T-helper 22 cell (primary cell): ENCODE results near the gene ATP2A2.
"Not testable (repeated sequence)": the region's sequence is repeated elsewhere in the genome, so short reads cannot be mapped to it uniquely, and the experiment has no call there.

Experiments
- DNase-seq: peaks from one replicate; pipeline ENCODE4 v3.0.0-alpha.2; 2020; ENCODE audit warnings: low read depth

ATP2A2 gene

DNA sequence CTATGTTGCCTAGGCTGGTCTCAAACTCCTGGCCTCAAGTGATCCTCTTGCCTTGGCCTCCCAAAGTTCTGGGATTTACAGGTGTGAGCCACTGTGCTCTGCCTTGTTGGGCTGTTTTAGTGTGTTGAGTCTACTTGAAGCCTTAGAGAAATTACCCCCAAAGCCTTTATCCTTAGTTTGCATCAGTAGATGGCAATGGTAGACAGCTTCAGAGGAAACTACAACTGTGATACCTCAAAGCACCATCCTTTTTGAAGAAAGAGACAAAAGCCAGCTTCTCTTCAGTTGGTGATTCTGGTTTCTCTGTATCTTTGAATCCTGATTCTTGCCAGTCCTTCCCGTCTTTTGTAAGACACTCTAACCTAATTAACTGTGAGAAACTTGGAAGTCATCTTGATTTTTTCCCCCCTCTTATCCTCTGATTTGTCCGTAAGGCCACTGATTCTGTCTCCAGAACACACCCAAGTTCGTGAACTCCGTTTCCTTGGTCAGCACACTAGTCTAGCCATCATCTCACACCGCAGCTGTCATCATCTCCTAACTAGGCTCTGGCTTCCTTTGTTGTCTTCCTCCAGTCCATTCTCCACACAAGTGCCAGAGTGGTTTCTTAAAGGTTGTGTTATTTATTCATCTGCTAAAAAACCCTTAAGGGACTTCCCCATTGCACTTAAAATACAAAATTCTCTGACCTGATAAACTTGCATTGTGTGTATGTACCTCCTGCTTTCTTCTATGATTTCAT, 20.2 kb downstream of the ATP2A2 start:
- no peak for DNase-seq

DNA sequence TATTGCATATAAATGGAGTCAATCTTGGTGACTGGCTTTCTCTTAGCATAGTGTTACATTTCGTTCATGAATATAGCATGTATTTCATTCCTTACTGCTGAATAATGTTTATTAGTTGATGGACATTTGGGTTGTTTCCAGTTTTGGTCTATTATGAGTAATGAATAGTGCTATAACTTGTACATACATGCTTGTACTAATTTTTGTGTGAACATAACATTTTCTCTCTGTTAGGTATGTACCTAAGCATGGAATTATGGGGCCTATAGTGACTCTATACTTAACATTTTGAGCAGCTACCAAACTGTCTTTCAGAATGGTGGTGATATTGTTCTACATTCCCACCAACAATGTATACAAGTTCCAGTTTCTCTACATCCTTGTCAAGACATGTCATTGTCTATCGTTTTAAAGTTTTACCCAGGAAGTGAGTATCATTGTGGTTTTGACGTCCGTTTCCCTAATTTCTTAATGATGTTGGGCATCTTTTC, 23.1 kb downstream of the ATP2A2 start:
- DNase-seq = no peak

DNA sequence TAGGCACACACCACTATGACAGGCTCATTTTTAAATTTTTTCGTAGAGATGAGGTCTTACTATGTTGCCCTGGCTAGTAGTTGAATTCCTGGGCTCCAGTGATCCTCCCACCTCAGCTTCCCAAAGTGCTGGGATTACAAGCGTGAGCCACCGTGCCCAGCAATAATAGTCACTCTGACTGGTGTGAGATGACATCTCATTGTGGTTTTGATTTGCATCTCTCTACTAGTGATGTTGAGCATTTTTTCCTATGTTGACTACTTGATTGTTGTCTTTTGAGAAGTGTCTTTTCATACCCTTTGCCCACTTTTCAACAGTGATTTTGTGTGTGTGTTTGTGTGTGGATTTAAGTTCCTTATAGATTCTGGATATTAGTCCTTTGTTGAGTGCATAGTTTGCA, 26.3 kb downstream of the ATP2A2 start:
- no peak for DNase-seq

DNA sequence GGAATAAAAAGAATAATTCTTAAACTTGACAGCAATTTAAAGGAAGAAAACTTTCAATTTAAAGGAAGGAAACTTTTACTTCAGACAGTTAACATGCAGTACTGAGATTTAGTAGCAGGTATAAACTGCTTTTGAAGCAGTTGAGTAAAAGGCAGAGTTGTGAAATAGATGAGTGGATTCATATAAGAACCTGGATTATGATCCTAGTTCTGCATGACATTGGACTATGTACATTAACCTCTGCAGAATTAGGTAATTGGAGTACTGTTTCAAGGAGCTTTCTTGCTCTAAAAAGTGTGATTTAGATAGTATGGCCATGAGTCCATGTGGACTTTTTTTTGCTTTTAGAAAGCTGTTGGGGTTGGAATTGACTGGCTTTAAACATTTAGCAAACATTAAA, 29.7 kb downstream of the ATP2A2 start:
- DNase-seq = no peak

DNA sequence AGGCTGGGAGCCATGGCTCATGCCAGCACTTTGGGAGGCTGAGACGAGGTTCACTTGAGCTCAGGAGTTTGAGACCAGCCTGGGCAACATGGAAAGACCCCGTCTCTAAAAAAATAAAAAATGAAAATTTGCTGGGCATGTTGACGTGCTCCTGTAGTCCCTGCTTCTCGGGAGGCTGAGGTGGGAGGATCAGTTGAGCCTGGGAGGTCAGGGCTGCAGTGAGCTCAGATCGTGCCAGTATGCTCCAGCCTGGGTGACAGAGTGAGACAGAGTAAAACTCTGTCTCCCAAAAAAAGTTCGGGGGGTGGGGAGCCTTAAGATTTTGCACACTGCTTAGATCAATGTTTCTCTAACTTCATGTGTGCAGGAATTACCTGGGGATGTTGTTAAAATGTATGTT, 30.9 kb downstream of the ATP2A2 start:
- DNase-seq = no peak

DNA sequence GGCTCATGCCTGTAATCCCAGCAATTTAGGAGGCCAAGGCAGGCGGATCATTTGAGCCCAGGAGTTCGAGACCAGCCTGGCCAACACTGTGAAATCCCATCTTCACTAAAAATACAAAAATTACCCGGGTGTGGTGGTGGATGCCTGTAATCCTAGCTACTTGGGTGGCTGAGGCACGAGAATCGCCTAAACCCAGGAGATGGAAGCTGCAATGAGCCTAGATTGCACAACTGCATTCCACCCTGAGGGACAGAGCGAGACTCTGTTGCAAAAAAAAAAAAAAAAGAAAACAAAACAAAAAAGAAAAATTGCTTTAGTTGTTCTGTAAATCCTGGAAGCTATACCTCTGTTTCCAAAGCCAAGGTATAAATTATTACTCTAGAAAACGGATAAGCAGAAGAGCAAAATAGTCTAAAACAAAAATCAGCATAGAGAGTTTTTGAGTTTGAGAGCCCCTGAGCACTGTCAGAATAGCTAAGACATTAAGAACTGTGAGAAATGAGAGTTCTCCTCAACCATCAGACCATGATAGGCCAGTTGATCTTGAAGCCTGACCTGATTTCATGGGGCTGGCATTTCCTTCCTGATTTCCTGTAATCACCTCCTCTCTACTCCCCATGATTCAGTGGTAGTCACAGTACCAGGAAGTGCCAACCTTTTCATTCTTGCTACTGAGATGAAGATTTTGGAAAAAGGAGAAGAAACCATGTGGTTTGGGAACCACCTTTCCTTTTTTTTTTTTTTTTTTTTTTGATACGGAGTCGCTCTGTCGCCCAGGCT, 31.7 kb downstream of the ATP2A2 start:
- peak; percentile 2 for DNase-seq

DNA sequence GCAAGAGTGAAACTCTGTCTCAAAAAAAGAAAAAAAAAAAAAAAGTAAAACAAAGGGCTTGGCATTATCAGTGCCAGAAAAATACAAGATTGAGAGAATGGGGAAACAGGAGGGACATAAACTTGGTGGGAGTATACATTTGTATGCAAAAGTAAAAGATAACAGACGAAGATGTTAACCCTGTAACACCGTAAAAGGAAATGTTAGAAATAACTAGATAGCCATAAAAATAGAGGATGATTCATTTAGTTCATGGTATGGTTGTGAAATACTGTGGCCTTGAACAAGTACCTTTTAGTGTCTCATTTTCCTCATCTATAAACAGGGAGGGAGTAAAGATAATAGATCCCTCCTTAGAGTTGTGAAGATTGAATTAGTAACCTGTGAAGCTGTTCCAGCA, 33.3 kb downstream of the ATP2A2 start:
- no peak for DNase-seq

DNA sequence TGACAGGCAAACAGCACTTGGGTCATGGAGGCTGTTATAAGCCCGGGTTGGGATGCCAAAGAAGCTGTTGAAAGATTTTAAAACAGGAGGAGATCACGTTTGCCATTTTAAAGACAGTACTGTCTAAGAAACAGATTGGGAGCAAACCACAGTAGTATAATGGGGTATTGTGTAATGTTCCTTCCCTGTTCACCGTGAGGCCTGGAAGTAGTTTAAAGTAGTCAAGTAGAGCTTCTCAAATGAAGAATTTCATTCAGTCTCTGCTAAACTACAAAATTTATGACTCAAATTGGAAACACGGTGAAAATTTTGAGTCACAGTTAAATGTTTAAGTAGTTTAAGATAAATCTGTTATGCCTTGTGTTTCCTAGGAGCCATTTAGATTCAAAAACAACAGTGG, 35.8 kb downstream of the ATP2A2 start:
- no peak for DNase-seq

DNA sequence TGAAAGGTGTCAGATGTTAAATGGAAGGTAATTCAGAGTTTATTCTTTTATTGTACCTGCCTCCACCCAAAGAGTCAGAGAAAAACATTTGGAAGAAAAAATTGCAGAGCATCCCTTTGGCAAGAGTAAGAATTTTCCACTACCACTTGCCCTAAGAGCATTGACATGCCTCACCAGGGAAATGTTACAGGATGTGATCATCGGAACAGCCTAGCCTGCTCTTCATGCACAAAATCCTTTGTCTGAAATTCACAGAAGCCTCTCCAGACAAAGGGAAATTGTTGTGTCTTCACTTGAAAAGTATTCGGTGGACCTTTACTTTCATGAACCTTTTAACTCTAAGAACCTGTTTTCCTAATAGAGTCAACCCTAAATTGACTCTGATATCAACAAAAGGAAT, 36.9 kb downstream of the ATP2A2 start:
- DNase-seq = no peak

DNA sequence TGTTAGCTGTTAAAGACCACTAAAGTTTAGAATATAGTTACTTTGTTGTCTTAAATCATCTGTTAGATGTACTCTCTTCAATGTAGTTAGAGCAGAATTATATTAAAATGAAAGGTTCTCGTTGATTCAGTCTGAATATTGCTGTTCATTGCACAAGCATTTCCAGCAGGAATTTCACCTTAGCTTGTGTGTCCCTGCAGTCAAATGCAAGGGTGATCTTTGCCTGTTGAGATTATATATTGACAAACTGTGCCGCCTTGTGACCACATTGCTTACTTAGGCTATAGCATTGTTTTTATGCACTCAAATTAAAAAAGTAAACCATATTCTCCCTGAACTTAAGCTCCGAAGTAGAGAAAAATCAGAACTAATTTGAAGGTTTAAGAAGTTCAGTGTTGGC, 39.5 kb downstream of the ATP2A2 start:
- DNase-seq = no peak

DNA sequence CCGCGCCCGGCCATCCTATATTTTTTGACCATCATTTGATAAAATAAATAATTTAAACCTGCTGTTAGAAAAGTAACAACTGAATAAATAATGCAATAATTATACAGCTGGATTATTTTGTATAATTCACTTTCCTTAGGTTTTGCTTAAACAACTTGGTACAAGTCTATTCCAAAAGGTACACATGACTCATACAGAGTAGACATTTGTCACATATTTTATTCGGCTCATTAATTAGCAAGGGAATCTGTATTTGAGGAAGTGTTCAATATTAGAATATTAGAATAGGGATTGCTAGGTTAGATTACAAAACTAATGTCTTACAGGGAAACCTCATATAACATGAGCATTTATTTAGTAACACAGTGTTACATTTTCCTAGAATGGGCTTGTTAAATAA, 48.7 kb downstream of the ATP2A2 start:
- no peak for DNase-seq

DNA sequence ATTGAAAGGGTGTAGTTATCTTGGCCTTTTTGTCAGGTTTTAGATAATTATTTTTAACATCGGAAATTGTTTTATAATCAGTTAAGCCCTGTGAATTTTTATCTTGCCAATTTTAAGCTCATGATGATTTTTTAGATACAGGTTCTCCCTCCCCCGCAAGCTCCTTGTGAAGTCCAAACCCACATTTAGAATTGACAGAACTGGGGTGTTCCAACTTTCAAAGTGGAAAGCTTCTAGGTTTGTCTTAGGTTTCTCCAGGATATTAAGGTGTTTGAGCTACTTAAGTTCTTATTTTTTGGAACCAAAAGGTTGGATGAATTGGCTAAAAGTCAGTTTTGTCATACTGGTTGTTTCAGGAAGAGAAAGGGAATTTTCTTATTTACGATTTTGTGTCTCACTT, 49.1 kb downstream of the ATP2A2 start:
- DNase-seq = no peak

DNA sequence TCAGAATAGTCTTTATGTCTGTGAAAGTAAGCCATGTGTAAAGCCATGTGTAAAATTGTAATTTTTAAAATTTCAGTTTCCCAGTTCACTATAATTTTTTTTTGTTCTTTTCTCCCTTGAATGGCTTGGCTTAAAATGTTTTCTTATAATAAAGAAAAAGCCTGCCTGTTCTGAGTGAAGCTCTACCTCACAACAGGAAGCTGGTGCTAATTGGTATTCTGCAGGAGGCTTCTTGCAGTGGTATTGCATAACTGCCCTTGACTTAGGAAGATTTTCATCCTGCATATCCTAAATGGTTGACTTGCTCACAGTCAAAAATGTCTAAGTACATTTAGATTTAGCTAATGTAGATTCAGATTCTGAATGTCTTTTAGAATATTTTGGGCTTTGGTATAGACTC, 49.5 kb downstream of the ATP2A2 start:
- DNase-seq = no peak

DNA sequence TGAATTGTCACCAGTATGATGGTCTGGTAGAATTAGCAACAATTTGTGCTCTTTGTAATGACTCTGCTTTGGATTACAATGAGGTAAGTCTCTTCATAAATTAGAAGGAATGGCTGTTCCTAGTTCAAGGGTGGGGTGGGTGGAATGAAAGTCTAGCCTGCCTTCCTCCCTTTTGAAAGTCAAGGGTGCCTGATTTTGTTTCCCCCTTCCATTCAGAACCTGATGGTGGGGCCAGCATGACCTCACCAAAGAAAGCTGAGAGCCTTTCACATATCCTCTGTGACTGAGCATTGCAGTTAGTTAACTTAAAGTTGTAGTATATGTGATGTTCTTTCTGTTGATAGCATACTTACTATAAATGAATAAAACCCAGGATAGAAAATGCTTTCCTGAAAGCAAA, 52.2 kb downstream of the ATP2A2 start:
- no peak for DNase-seq

DNA sequence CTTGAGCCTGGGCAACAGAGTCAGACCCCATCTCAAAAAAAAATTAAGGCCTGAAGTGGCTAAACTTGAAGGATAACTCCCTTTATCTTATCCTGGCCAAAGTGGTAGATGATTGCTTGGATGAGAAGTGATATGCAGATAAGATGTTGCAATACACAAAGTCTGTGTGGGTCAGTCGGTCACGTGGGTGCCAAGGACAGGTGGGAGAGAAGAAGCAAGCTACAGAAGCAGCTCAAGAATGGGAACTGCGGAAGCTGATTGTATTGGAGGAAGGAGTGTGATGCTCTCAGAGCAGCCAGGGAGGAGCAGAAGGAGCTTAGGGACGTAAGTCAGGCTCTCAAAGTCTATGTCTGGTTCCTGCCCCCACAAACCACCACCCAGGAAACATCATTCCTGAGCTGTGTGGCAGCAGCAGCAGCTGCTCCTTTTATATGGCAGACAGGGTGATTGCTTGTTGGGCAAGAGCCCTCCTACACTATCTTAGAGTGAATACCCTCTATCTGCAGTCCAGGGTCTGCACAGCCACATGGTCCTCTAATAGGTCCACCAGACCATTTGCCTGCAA, 54.5 kb downstream of the ATP2A2 start:
- DNase-seq = no peak

DNA sequence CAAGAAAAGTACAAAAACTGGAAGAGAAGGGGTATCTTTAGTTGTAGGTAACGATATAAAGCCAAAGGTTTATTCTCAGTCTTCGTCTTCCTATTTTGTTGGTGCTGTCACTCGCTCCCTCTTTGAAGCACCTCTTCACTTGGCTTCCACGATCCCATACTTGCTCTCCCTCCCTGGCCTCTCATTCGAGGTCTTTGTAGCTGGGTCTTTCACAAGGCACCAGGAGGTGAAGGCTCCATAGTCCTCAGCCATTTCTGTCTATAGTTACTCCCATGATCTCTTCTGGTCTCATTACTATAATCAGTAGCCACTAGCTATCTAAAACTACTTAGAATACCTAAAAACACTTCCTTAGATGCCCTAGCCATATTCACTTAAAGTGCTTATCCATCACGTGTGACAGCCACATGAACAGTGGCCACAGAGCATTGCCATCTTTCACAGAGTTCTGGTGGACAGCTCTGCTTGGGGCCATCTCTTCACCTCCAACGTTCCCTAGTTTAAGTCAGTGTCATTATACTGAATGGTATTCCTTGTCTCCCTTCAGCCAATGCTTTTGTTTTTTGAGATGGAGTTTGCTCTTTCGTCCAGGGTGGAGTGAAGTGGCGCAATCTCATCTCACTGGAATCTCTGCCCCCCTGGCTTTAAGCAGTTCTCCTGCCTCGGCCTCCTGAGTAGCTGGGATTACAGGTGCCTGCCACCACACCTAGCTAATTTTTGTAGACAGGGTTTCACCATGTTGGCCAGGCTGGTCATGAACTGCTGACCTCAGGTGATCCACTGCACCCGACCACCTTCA, 57.1 kb downstream of the ATP2A2 start:
- DNase-seq = no peak

DNA sequence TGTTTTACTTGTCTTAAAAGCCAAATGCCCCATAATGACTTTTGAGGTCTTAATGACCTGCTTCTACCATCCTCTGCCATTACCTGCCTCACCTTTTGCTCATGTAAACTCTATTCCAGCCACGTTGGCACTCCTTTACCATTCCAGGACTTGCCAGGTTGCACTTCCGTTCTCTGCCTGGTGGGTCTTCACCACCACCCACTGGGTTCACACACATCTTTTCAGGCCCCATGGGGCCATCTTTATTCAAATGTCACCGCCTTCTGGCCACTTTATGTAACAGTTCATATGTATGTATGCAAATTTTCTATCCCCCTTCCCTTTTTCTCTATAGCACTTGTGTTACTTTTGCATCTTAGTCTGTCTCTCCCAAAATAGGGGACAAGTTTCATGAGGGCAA, 57.7 kb downstream of the ATP2A2 start:
- DNase-seq = no peak

DNA sequence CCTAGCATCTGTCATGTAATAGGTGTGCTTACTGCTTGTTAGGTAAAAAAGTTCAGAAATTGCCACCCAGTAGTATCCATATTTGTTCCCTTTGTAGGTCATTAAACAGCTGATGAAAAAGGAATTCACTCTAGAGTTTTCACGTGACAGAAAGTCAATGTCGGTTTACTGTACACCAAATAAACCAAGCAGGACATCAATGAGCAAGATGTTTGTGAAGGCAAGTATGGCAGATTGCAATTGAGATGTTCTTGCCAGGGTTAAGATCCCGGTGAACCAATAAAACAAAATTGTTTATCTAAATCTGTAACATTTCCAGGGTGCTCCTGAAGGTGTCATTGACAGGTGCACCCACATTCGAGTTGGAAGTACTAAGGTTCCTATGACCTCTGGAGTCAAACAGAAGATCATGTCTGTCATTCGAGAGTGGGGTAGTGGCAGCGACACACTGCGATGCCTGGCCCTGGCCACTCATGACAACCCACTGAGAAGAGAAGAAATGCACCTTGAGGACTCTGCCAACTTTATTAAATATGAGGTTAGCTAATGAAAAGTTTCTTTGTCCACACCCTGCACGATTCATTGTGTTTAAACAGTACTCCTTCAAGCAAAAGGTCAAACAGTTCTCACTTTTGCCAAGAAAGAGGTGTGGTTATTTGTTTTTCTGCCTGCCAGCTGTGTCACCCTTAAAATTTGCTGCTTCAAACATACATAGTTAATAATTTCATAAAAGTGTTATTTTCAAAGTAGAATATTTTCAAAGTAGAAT, 58.3 kb downstream of the ATP2A2 start:
- DNase-seq = no peak

DNA sequence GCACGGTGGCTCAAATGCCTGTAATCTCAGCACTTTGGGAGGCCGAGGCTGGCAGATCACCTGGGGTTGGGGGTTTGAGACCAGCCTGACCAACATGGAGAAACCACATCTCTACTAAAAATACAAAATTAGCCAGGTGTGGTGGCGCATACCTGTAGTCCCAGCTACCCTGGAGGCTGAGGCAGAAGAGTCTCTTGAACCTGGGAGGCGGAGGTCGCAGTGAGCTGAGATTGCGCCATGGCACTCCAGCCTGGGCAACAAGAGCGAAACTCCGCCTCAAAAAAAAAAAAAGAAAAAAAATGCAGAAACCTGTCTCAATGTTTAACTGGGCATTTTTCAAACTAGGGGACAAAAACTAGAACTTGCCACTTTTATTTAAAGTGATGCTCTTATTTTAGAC, 59.2 kb downstream of the ATP2A2 start:
- not testable (repeated sequence) for DNase-seq

DNA sequence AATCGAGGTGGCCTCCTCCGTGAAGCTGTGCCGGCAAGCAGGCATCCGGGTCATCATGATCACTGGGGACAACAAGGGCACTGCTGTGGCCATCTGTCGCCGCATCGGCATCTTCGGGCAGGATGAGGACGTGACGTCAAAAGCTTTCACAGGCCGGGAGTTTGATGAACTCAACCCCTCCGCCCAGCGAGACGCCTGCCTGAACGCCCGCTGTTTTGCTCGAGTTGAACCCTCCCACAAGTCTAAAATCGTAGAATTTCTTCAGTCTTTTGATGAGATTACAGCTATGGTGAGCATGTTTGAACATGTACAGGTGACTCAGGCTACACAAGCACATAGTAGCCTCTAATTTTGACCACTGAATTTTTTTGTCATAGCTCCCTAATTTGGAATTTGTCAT, 59.7 kb downstream of the ATP2A2 start:
- DNase-seq = no peak

DNA sequence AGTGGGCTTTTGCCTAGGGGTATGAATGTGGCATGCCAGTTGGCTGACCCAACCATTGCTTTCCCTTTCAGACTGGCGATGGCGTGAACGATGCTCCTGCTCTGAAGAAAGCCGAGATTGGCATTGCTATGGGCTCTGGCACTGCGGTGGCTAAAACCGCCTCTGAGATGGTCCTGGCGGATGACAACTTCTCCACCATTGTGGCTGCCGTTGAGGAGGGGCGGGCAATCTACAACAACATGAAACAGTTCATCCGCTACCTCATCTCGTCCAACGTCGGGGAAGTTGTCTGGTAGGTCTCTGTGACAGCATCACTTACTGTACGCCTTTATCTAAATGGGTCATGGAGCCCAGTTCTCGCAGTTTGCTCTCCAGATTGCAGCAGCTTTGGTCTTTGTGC, 61.1 kb downstream of the ATP2A2 start:
- no peak for DNase-seq

DNA sequence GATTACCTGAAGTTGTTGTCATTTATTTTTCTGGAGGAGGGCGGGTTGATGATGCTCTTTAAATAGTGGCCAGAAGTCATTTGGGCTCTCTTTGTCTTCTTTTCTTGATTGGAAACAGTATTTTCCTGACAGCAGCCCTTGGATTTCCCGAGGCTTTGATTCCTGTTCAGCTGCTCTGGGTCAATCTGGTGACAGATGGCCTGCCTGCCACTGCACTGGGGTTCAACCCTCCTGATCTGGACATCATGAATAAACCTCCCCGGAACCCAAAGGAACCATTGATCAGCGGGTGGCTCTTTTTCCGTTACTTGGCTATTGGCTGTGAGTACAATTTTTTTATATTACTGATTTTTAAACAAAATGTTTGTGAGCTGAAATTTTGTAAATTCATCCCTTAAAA, 62.1 kb downstream of the ATP2A2 start:
- no peak for DNase-seq
